Subcutaneous abdominal adipose tissue (tissue), 5 donors: Measurements from ENCODE around the gene ERN1.
A peak's percentile ranks its signal among the peaks of the same experiment; 100 is the strongest.

Experiments used
- H3K27ac ChIP-seq: one replicate; pipeline ENCODE4 v1.7.0; 2013; ENCODE audit warnings: low read depth, mild to moderate bottlenecking, inconsistent platforms, low read length, moderate library complexity
- H3K27me3 ChIP-seq, 5 donors: one replicate each; pipeline ENCODE4 v1.7.0; 2013; ENCODE audit warnings: low read length in 5 of 5, inconsistent platforms in 1 of 5; ENCODE audit not compliant: control insufficient read depth in 5 of 5, insufficient read depth in 4 of 5
- H3K36me3 ChIP-seq, 5 donors: one replicate each; pipeline ENCODE4 v1.7.0; 2013; ENCODE audit warnings: low read length in 5 of 5; ENCODE audit not compliant: control insufficient read depth in 5 of 5, insufficient read depth in 5 of 5
- H3K4me1 ChIP-seq, 5 donors: one replicate each; pipeline ENCODE4 v1.7.0; 2013; ENCODE audit warnings: low read length in 5 of 5, mild to moderate bottlenecking in 3 of 5, moderate library complexity in 1 of 5; ENCODE audit not compliant: control insufficient read depth in 5 of 5, insufficient read depth in 5 of 5
- H3K4me3 ChIP-seq, 5 donors: one replicate each; pipeline ENCODE4 v1.7.0; 2013; ENCODE audit warnings: low read length in 5 of 5, low read depth in 1 of 5
- H3K9ac ChIP-seq, 5 donors: one replicate each; pipeline ENCODE4 v1.7.0; 2013; ENCODE audit warnings: low read length in 5 of 5, mild to moderate bottlenecking in 4 of 5, moderate library complexity in 3 of 5
- H3K9me3 ChIP-seq, 5 donors: one replicate each; pipeline ENCODE4 v1.7.0; 2013; ENCODE audit warnings: low read length in 5 of 5; ENCODE audit not compliant: control insufficient read depth in 5 of 5
- donor health status: healthy.
- donor health status: healthy.
- donor health status: healthy.
- donor health status: healthy.
- donor health status: healthy.

The ERN1 gene

DNA sequence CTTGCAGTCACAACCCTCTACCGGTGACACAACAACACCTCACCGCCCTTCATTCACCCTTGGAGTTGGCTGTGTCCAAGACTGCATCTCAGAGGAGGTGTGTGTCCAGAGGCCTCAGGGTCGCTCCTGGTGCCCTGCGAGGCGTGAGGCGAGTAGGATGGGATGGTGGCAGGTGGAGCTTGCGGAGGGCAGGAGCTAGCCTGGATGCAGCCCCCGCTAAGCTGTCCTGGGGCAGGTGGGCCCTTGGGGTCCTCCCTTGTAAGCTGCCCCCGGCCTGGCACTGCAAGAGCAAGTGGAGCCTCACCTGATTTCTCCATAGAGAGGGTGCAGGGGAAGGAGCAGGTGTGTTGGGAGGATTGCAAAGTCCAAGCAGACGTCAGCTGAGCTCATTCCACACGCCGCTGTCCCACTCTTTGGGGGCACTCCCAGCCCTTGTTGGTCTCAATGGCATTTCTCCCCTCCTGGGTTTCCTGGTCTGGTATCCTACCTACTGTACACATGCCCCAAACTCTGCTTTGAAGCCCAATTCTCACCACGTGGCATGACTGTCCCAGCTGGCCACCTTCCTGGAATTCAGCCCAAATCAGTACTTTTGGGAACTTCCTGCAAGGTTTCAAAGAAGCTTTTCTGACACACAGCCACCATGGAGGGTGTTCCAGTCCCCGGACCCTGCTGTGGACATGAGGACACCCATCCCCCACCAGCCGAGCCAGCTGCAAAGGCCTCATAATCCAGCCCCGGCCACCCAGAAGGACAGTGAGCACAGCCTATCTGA lies 91.4 kb downstream of the ERN1 start:
- H3K4me3 ChIP-seq, result no peak overlapping the region
- H3K27me3 ChIP-seq, result no peaks in the 10 kb centered on the region
- no peak overlapping the region for H3K27ac ChIP-seq
- no peak overlapping the region for H3K9ac ChIP-seq
- peaks cover 0 to 21% (median 11%) of the 10 kb centered on the region in 5 donors for H3K36me3 ChIP-seq
- H3K4me1 ChIP-seq, result no peaks in the 10 kb centered on the region
- H3K9me3 ChIP-seq, result no peaks in the 10 kb centered on the region

- H3K4me1 ChIP-seq, result no peaks in the 10 kb centered on the region
- H3K9ac ChIP-seq, result no peak overlapping the region
- H3K4me3 ChIP-seq, result no peak overlapping the region
- no peaks in the 10 kb centered on the region for H3K27me3 ChIP-seq
- H3K27ac ChIP-seq, result no peak overlapping the region
- no peaks in the 10 kb centered on the region for H3K9me3 ChIP-seq
- peaks cover 0 to 14% (median 7%) of the 10 kb centered on the region in 5 donors for H3K36me3 ChIP-seq
Measured at GRCh38 chr17:64037802-64038201, 92.1 kb downstream of the ERN1 start.

DNA sequence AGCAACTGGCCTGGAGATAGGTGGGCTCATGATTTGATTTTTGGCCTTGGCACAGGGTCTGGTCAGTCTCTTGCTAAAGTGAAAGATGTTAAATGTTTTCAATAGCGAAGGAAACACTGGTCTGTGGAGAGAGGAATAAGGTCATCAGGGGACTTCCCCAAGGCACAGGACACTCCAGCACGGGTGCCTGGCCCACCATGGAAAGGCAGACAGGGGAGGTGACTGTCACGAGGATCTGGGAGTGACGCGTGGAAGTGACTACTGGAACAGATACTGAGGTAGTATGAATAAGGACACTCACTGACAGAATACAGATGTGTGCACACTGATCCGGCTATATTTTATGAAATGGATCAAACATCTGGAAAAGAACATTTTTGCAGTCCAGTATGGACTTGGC lies 92.8 kb downstream of the ERN1 start:
- Histone ChIP-seq H3K9me3 (no peaks in the 10 kb centered on the region), H3K4me3 (no peak overlapping the region), H3K9ac (no peak overlapping the region), H3K36me3 (peaks cover 0 to 10% (median 7%) of the 10 kb centered on the region in 5 donors), H3K27me3 (no peaks in the 10 kb centered on the region), H3K27ac (no peak overlapping the region), H3K4me1 (no peaks in the 10 kb centered on the region)

DNA sequence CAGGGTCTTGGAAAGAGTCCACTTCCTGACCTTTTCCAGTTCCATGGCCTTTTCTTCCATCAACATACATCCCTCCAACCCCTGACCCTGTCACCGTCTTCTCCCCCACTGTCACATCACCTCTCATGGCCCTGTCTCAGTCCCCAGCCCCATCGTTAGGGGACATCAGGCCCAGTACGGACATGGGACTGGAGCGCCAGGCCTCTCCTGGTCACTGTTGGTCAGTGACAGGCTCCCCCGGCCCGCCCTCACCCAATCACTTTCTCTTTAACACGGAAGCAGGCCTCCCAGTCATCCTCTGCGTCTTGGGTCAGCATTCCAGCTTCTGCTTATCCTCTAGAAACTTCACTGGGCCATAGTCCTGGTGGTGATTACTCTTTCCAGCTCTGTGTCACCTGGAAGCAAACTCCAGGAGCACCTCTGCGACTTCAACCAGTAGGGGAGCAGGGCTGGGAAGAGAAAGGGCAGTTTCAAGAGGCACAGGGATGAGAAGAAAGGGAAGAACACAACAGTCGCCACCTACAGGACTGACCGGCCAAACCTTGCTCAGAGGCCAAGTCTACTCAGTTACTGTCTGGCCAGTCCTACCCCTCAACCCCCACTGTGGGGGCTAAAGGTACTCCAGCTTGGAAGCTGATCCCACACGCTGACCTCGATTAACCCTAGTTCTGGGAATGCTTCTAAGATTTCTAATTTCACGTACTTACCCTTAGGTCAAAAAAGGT lies 93.6 kb downstream of the ERN1 start:
- H3K9ac ChIP-seq, result peak overlapping the region in 1 of 5 donors; percentile 25
- H3K27ac ChIP-seq, result no peak overlapping the region
- no peaks in the 10 kb centered on the region for H3K27me3 ChIP-seq
- H3K4me1 ChIP-seq, result no peaks in the 10 kb centered on the region
- peaks cover 0 to 7% (median 5%) of the 10 kb centered on the region in 5 donors for H3K36me3 ChIP-seq
- H3K9me3 ChIP-seq, result no peaks in the 10 kb centered on the region
- no peak overlapping the region for H3K4me3 ChIP-seq

- no peaks in the 10 kb centered on the region for H3K9me3 ChIP-seq
- no peaks in the 10 kb centered on the region for H3K27me3 ChIP-seq
- no peak overlapping the region for H3K9ac ChIP-seq
- H3K27ac ChIP-seq, result no peak overlapping the region
- no peaks in the 10 kb centered on the region for H3K4me1 ChIP-seq
- no peak overlapping the region for H3K4me3 ChIP-seq
- no peaks in the 10 kb centered on the region for H3K36me3 ChIP-seq
Measured at GRCh38 chr17:64032081-64032480, 97.9 kb downstream of the ERN1 start.

- Histone ChIP-seq H3K9ac (no peak overlapping the region), H3K27me3 (no peaks in the 10 kb centered on the region), H3K36me3 (no peaks in the 10 kb centered on the region), H3K4me1 (peaks cover 7 to 20% (median 10%) of the 10 kb centered on the region in 5 donors), H3K4me3 (no peak overlapping the region), H3K27ac (no peak overlapping the region), H3K9me3 (no peaks in the 10 kb centered on the region)
Measured at GRCh38 chr17:64028874-64029464, 101.0 kb downstream of the ERN1 start.

DNA sequence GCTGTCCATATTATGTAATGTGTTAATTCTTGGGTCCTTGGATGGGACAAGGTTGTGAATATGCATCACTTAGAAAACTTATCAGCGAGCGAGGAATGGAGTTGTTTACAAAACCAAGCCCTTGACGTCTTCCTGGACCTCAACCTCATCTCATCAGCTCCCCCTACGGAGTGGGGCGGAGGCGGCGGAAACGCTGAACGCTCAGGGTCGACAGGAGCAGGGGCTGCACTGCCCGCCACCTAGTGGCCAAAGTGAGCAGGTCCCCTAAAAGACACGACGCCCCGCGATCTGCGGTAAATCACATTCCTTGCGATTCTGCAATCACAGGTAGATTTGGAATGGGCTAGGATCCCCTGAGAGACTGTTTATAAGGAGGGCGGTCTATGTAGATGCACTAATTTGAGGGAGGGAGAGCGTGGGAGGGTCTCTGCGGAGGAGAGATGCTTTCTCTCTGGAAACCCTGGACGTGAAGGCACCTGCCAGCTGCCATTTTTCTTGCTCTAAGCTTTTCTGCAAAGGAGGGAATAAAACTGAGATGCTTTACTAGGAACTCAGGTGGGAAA lies 104.1 kb downstream of the ERN1 start:
- no peaks in the 10 kb centered on the region for H3K27me3 ChIP-seq
- H3K27ac ChIP-seq, result no peak overlapping the region
- H3K4me1 ChIP-seq, result peaks cover 7 to 24% (median 14%) of the 10 kb centered on the region in 5 donors
- H3K36me3 ChIP-seq, result no peaks in the 10 kb centered on the region
- H3K4me3 ChIP-seq, result peak overlapping the region; percentile 7 to 46 (median 31)
- H3K9ac ChIP-seq, result peak overlapping the region in 1 of 5 donors; percentile 62
- no peaks in the 10 kb centered on the region for H3K9me3 ChIP-seq

DNA sequence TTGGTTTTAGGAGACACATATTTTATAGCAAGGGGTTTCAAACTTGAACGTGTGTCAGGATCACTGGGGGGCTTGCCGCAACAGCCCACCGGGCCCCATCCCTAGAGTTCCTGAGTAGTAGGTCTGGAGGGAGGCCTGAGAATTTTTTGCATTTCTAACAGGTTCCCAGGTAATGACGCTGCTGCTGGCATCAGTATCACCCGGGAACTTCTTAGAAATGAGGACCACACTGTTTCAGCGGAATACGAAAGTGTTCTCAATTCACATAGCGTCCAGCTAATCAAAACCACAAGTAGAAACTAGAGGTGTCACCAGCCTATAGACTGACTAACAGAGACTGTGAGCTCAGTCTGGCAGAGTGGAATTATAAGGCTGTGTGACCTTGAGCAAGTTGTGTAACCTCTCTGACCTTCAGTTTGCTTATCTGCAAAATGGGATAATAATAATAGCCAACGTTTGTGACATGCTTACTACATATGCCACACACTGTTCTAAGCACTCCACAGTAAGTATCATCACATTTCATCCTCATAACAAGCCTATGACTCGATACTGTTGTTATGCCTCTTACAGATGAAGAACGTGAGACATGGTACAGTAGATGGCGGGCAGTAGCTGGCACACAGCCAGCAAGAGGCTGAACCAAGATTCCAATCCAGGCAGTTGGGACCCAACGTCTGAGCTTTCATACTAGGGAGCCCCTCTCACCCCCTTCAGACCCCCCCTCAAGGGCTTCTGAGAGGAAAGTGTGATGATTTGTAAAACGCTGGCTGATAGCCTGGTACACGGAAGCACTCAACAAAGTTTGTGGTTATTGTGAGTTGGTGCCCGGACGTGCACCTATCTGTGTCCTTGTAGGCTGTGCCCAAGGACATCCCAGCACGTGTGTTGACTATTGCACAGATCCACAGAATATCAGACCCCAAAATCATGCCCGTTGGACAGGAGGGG lies 104.9 kb downstream of the ERN1 start:
- Histone ChIP-seq H3K9ac (no peak overlapping the region), H3K4me1 (peaks cover 10 to 26% (median 19%) of the 10 kb centered on the region in 5 donors), H3K27ac (peak overlapping the region; percentile 20), H3K9me3 (no peaks in the 10 kb centered on the region), H3K36me3 (no peaks in the 10 kb centered on the region), H3K27me3 (no peaks in the 10 kb centered on the region), H3K4me3 (peak overlapping the region in 3 of 5 donors; percentile 7 to 36 (median 29))

GRCh38 chr17:64024215-64024654 lies 105.7 kb downstream of the ERN1 start:
- H3K27me3 ChIP-seq, result no peaks in the 10 kb centered on the region
- peak overlapping the region; percentile 20 for H3K27ac ChIP-seq
- no peak overlapping the region for H3K4me3 ChIP-seq
- H3K4me1 ChIP-seq, result peaks cover 12 to 33% (median 24%) of the 10 kb centered on the region in 5 donors
- H3K9me3 ChIP-seq, result no peaks in the 10 kb centered on the region
- no peak overlapping the region for H3K9ac ChIP-seq
- H3K36me3 ChIP-seq, result no peaks in the 10 kb centered on the region
